ENCODE results near the gene CRYBG3. TPM values are rescaled to one million over a fixed set of nuclear protein-coding genes. Genes with fewer than 3 reads are reported as not detected.
"Not testable (repeated sequence)": the region's sequence is repeated elsewhere in the genome, so short reads cannot be mapped to it uniquely, and the experiment has no call there.

The CRYBG3 gene
- total and polyA plus RNA-seq, 8 donors = 5.7 to 57.6 (median 23.0) TPM

- Histone ChIP-seq H3K4me1 (peaks cover 0 to 32% (median 4%) of the 10 kb centered on the region in 4 donors), H3K4me3 (no peak overlapping the region), H3K36me3 (no peaks in the 10 kb centered on the region), H3K27me3 (no peaks in the 10 kb centered on the region), H3K27ac (no peak overlapping the region), H3K9me3 (no peaks in the 10 kb centered on the region)
- no peak for TF ChIP-seq POLR2A (IDR thresholded peaks at IDR 0.05)
- TF ChIP-seq CTCF (IDR thresholded peaks at IDR 0.05) = no peak
- no peak for TF ChIP-seq POLR2AphosphoS5 (IDR thresholded peaks at IDR 0.05)
- no peak for TF ChIP-seq EP300 (IDR thresholded peaks at IDR 0.05)
- intact Hi-C loops (cut with DNase I; ENCODE audit: low total_unique reads) = no loop called here
- 56 to 75% (median 62%) methylated on average over 2 of the region's 2 CpGs for WGBS, 5 donors
- no peak for DNase-seq
Measured at GRCh38 chr3:97830638-97831037, 8.8 kb downstream of the CRYBG3 start.

- WGBS, 5 donors = 90 to 100% (median 91%) methylated on average over 1 of the region's 1 CpG
- H3K4me1 ChIP-seq = peaks cover 0 to 27% (median 4%) of the 10 kb centered on the region in 4 donors
- no peak overlapping the region for H3K4me3 ChIP-seq
- H3K9me3 ChIP-seq = no peaks in the 10 kb centered on the region
- TF ChIP-seq POLR2AphosphoS5 (IDR thresholded peaks at IDR 0.05) (no peak), POLR2A (IDR thresholded peaks at IDR 0.05) (no peak), CTCF (IDR thresholded peaks at IDR 0.05) (no peak), EP300 (IDR thresholded peaks at IDR 0.05) (no peak)
- no peaks in the 10 kb centered on the region for H3K27me3 ChIP-seq
- intact Hi-C loops (cut with DNase I; ENCODE audit: low total_unique reads) = no loop called here
- no peaks in the 10 kb centered on the region for H3K36me3 ChIP-seq
- no peak for DNase-seq
- no peak overlapping the region for H3K27ac ChIP-seq
Measured at GRCh38 chr3:97831140-97831539, 9.3 kb downstream of the CRYBG3 start.

GRCh38 chr3:97833184-97833583 lies 11.4 kb downstream of the CRYBG3 start:
- WGBS, 5 donors = 91 to 98% (median 95%) methylated on average over 4 of the region's 4 CpGs
- H3K27ac ChIP-seq; H3K9me3 ChIP-seq; H3K36me3 ChIP-seq; intact Hi-C loops (cut with DNase I; ENCODE audit: low total_unique reads); H3K4me3 ChIP-seq; DNase-seq; H3K27me3 ChIP-seq: not testable (repeated sequence)
- H3K4me1 ChIP-seq = peaks cover 2 to 20% (median 7%) of the 10 kb centered on the region in 4 donors

- no peak for DNase-seq
- H3K4me1 ChIP-seq = peaks cover 0 to 35% (median 23%) of the 10 kb centered on the region in 4 donors
- H3K9me3 ChIP-seq = no peaks in the 10 kb centered on the region
- 91 to 97% (median 92%) methylated on average over 5 of the region's 5 CpGs for WGBS, 5 donors
- TF ChIP-seq CTCF (IDR thresholded peaks at IDR 0.05) (no peak), EP300 (IDR thresholded peaks at IDR 0.05) (no peak), POLR2AphosphoS5 (IDR thresholded peaks at IDR 0.05) (no peak), POLR2A (IDR thresholded peaks at IDR 0.05) (no peak)
- intact Hi-C loops (cut with DNase I; ENCODE audit: low total_unique reads) = no loop called here
- no peaks in the 10 kb centered on the region for H3K27me3 ChIP-seq
- H3K4me3 ChIP-seq = no peak overlapping the region
- no peaks in the 10 kb centered on the region for H3K36me3 ChIP-seq
- no peak overlapping the region for H3K27ac ChIP-seq
Measured at GRCh38 chr3:97835761-97836160, 13.9 kb downstream of the CRYBG3 start.

- intact Hi-C loops (cut with DNase I; ENCODE audit: low total_unique reads) = no loop called here
- 61 to 81% (median 67%) methylated on average over 3 of the region's 3 CpGs for WGBS, 5 donors
- Histone ChIP-seq H3K27ac (peak overlapping the region in 1 of 5 donors; percentile 75), H3K27me3 (no peaks in the 10 kb centered on the region), H3K9me3 (no peaks in the 10 kb centered on the region), H3K4me3 (no peak overlapping the region), H3K4me1 (peaks cover 0 to 51% (median 28%) of the 10 kb centered on the region in 4 donors), H3K36me3 (no peaks in the 10 kb centered on the region)
- no peak for DNase-seq
- no peak for TF ChIP-seq POLR2AphosphoS5 (IDR thresholded peaks at IDR 0.05)
- no peak for TF ChIP-seq CTCF (IDR thresholded peaks at IDR 0.05)
- no peak for TF ChIP-seq EP300 (IDR thresholded peaks at IDR 0.05)
- TF ChIP-seq POLR2A (IDR thresholded peaks at IDR 0.05) = no peak
Measured at GRCh38 chr3:97838393-97838792, 16.6 kb downstream of the CRYBG3 start.

Measured in stomach (tissue), 9 donors.